Activated CD8-positive, alpha-beta memory T cell treated with anti-CD3 and anti-CD28 coated beads, Interleukin-2, amount 10 ng/mL, durations not matched to agents 7 days and 5 days (primary cell): Measurements from ENCODE around the gene CNTLN. TPM values are rescaled to one million over a fixed set of nuclear protein-coding genes. Genes with fewer than 3 reads are reported as not detected.
"Not testable (repeated sequence)": the region's sequence is repeated elsewhere in the genome, so short reads cannot be mapped to it uniquely, and the experiment has no call there.

Source experiments
- ATAC-seq: fragments of 150-1000 bp; cut with Tn5 transposase; one replicate; pipeline ENCODE4 v1.10.0; 2021; ENCODE audit warnings: moderate library complexity
- CTCF ChIA-PET: fragments of 350-600 bp; sonication (Branson Sonifier 250); formaldehyde crosslinking; loops from one replicate; lab custom pipeline; 2021; ENCODE audit warnings: antibody characterized with exemption; lab: Charles Lee
- DNase-seq: peaks from one replicate; pipeline ENCODE4 v3.0.0-alpha.2; 2020
- H3K27ac Mint-ChIP-seq: one replicate; pipeline ENCODE4 v1.8.0; 2021; ENCODE audit warnings: mild to moderate bottlenecking, mixed read lengths
- H3K27me3 Mint-ChIP-seq: one replicate; pipeline ENCODE4 v1.8.0; 2021; ENCODE audit warnings: mixed read lengths
- H3K36me3 Mint-ChIP-seq: one replicate; pipeline ENCODE4 v1.8.0; 2021; ENCODE audit warnings: mild to moderate bottlenecking, mixed read lengths
- H3K4me1 Mint-ChIP-seq: one replicate; pipeline ENCODE4 v1.8.0; 2021; ENCODE audit warnings: mixed read lengths
- H3K4me3 Mint-ChIP-seq: one replicate; pipeline ENCODE4 v1.8.0; 2021; ENCODE audit warnings: mild to moderate bottlenecking, moderate library complexity, mixed read lengths
- H3K9me3 Mint-ChIP-seq: one replicate; pipeline ENCODE4 v1.8.0; 2022; ENCODE audit warnings: low read depth, mixed read lengths
- total RNA-seq, 2 experiments: library from RNA; stranded (reverse); gene quantifications; one replicate each; pipeline ENCODE4 v1.2.3, GENCODE V29; 2021

The CNTLN gene
- total RNA-seq, 2 experiments from 2014 or later, result 0.18 to 0.73 TPM

DNA sequence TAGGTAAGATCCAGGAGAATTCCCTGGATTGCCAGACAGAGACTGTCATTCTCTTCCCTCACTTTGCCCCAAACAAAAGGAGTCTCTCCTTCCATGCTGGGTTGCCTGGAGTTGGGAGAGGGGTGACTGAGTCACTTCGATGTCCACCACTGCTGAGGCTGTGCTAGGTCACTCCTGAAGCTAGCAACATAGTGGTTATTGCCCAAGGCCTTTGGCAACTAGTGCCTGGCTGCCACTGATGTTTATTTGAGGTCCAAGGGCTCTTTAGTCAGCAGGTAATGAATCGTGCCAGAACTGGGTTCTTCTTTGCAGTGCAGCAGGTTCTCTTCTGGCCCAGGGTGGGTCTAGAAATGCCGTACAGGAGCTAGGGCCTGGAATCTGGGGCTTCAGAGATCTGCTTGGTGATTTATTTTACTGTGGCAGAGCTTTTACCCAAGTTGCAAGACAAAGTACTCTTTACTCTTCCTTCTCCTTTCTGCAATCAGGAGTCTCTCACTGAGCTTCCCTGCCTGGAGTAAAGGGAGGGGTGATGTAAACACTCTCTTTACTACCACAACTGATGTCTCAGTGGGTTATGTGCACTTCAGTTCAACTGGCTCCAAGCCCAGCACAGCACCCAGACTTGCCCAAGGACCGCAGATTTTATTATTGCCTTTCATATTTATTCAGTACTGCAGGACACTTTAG, 288.3 kb downstream of the CNTLN start:
- no peaks in the 10 kb centered on the region for H3K36me3 Mint-ChIP-seq
- no peaks in the 10 kb centered on the region for H3K4me1 Mint-ChIP-seq
- CTCF ChIA-PET, result no interaction called here
- peaks cover 9% of the 10 kb centered on the region for H3K9me3 Mint-ChIP-seq
- ATAC-seq (no peak), DNase-seq (no peak)
- no peak overlapping the region for H3K27ac Mint-ChIP-seq
- H3K27me3 Mint-ChIP-seq, result no peaks in the 10 kb centered on the region
- H3K4me3 Mint-ChIP-seq, result no peak overlapping the region

DNA sequence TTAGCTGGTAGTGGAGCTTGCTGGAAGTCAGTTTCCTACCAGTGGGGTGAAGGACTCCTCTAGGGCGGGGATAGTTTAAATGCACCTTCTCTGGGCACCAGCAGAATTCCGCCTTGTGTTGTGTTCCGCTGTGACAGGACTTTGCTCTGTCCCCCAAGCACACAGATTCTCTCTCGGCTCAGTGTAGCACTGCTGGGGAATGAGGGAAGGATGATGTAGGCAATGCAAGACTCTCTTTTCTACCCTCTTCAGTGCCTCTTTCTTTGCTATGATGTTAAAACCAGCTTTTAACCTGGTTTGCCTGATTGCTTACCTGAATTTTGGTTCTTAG, 288.8 kb downstream of the CNTLN start:
- Mint-ChIP-seq H3K4me3 (no peak overlapping the region), H3K36me3 (no peaks in the 10 kb centered on the region), H3K4me1 (no peaks in the 10 kb centered on the region), H3K9me3 (peaks cover 9% of the 10 kb centered on the region), H3K27me3 (no peaks in the 10 kb centered on the region), H3K27ac (no peak overlapping the region)
- ATAC-seq (no peak), DNase-seq (no peak)
- CTCF ChIA-PET, result no interaction called here

DNA sequence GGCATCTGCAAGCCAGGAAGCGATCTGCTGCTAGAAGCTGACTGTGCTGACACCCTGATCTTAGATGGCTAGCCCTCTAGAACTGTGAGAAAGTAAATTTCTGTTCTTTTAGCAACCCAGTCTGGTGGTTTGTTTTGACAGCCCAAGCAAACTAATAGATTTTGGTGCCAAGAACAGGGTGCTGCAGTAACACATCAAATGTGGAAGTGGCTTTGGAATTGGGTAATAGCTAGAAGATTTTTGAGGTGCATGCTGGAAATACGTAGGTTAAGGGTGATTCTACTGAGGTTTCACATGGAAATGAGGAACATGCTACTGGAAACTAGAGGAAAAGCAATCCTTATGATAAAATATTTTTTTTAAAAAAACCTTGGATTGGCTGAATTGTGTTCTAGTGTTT, 290.5 kb downstream of the CNTLN start:
- Mint-ChIP-seq H3K9me3 (peaks cover 9% of the 10 kb centered on the region), H3K4me1 (no peaks in the 10 kb centered on the region), H3K4me3 (no peak overlapping the region), H3K27me3 (no peaks in the 10 kb centered on the region), H3K36me3 (no peaks in the 10 kb centered on the region), H3K27ac (no peak overlapping the region)
- ATAC-seq (no peak), DNase-seq (no peak)
- CTCF ChIA-PET, result no interaction called here

DNA sequence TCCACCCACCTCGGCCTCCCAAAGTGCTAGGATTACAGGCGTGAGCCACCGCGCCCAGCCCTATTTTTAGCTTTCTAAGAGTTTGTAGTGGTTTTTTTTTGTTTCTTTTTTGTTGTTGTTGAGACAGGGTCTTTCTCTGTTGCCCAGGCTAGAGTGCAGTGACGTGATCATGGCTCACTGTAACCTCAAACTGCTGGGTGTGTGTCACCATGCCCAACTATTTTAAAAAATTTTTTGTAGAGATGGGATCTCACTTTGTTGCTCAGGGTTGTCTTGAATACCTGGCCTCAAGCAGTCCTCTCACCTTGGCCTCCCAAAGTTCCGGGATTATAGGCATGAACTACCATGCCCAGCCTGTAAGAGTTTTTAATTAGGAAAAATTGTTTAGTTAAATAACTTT, 298.7 kb downstream of the CNTLN start:
- H3K27me3 Mint-ChIP-seq, result no peaks in the 10 kb centered on the region
- CTCF ChIA-PET, result no interaction called here
- H3K27ac Mint-ChIP-seq, result no peak overlapping the region
- DNase-seq (no peak), ATAC-seq (no peak)
- H3K9me3 Mint-ChIP-seq, result peaks cover 11% of the 10 kb centered on the region
- no peaks in the 10 kb centered on the region for H3K4me1 Mint-ChIP-seq
- H3K36me3 Mint-ChIP-seq, result no peaks in the 10 kb centered on the region
- no peak overlapping the region for H3K4me3 Mint-ChIP-seq

DNA sequence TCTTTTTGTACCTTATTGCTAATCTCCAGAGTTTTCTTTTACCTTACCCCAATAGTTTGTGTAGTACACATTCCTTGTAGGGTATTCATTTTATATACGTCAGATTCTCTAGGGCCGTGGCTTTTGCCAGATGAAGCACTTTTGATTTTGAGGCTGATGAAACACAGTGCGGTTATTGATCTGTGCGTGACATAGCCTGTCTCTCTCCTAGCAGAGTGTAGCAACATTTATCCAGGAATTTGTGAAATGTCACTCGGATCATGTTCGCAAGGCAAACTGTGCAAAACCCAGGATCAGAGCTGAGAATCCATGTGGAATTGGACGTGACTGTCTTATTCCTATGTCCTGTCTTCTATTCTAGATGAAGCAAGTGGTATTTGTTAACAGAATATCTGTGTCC, 302.0 kb downstream of the CNTLN start:
- no peak overlapping the region for H3K4me3 Mint-ChIP-seq
- H3K27me3 Mint-ChIP-seq, result no peaks in the 10 kb centered on the region
- no peak for DNase-seq
- ATAC-seq, result no peak
- H3K9me3 Mint-ChIP-seq, result peaks cover 10% of the 10 kb centered on the region
- no peaks in the 10 kb centered on the region for H3K4me1 Mint-ChIP-seq
- H3K36me3 Mint-ChIP-seq, result no peaks in the 10 kb centered on the region
- H3K27ac Mint-ChIP-seq, result no peak overlapping the region
- CTCF ChIA-PET, result no interaction called here

DNA sequence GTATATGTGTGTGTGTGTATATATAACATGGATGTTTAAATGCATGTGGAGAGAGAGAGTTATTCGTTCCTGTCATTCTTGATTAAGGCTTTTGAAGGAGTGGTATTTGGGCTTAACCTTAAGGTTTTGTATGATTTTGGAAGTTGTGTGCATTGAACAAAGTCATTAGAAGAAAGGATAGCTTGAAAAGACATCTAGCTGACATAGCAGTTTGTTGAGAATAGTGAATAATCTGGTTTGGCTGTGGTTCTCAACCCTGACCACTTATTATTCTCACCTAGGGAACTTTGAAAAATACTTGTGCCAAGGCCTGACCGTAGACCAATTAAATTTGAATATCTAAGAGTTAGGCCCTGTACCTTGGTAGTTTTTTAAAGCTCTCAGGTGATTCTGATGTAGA, 303.0 kb downstream of the CNTLN start:
- Mint-ChIP-seq H3K4me1 (no peaks in the 10 kb centered on the region), H3K27me3 (no peaks in the 10 kb centered on the region), H3K4me3 (no peak overlapping the region), H3K9me3 (peaks cover 10% of the 10 kb centered on the region), H3K27ac (no peak overlapping the region), H3K36me3 (no peaks in the 10 kb centered on the region)
- ATAC-seq, result no peak
- no peak for DNase-seq
- CTCF ChIA-PET, result no interaction called here

DNA sequence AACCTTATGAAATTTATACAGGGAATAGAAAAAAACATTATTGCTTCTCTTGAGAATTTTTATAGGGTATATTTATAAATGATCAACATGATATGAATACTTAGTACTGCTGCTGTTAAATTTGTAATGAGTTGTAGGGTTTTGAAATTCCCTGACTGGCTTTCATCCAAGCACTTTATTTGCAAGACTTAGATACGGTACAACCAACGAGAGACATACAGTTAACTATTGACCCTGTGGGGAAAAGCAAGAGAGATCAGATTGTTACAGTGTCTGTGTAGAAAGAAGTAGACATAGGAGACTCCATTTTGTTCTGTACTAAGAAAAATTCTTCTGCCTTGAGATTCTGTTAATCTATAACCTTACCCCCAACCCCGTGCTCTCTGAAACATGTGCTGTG, 310.3 kb downstream of the CNTLN start:
- H3K27ac Mint-ChIP-seq, H3K36me3 Mint-ChIP-seq, DNase-seq, ATAC-seq, H3K9me3 Mint-ChIP-seq, CTCF ChIA-PET, H3K27me3 Mint-ChIP-seq, H3K4me1 Mint-ChIP-seq, H3K4me3 Mint-ChIP-seq: not testable (repeated sequence)

DNA sequence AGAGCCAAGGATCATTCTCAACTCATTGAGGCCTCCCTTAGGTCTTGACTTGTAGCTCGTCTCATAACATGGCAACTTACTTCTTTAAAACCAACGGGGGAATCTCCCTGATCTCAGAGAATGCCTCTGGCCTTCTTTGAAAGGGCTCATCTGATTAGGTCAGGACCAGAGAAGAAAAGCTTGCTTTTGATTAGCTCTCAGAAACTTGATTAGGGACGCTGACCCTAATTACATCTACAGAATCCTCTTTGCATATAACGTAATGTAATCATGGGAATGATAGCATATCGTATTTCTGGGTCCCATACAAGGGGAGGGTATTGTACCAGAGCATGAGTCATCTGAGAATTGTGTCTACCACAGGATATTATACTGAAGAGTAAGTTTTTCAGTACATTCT, 318.9 kb downstream of the CNTLN start:
- no peaks in the 10 kb centered on the region for H3K36me3 Mint-ChIP-seq
- CTCF ChIA-PET, result no interaction called here

DNA sequence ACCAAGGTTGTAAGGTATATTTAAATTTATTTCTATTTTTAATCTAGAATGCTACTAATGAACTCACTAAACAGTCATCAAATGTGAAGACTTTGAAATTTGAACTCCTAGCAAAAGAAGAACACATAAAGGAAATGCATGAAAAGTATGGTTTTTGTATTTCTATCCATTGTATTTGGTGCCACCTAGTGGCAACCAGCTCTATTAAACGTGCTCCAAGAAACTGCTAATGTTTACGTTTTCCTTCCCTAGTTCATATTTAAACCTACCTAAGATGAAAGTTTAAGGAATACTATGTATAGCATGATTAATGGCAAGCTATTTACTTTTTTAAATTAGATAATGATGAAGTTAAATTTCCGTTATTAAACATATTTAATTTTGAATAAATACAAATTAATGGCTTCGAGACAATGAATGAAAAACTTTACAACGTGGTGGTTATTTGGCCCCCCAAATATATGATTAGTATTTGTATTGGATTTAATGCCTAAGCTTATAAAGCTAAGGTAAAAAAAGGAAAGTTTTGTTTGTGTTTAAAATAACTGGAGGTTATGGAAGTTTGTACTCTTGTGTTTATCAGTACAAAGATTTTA, 328.1 kb downstream of the CNTLN start:
- DNase-seq (no peak), ATAC-seq (no peak)
- Mint-ChIP-seq H3K4me1 (no peaks in the 10 kb centered on the region), H3K9me3 (no peaks in the 10 kb centered on the region), H3K4me3 (no peak overlapping the region), H3K36me3 (no peaks in the 10 kb centered on the region), H3K27me3 (no peaks in the 10 kb centered on the region), H3K27ac (no peak overlapping the region)
- CTCF ChIA-PET, result interaction anchor here (1.2 to 1.7 kb wide), 2 partner anchors 11 to 400 kb away, joined by 4 to 6 read pairs; no protein-coding TSS in a partner anchor

More for the DNA sequence above, 318.9 kb downstream of the CNTLN start:
- Mint-ChIP-seq H3K27ac (no peak overlapping the region), H3K9me3 (no peaks in the 10 kb centered on the region), H3K27me3 (no peaks in the 10 kb centered on the region), H3K4me3 (no peak overlapping the region), H3K4me1 (no peaks in the 10 kb centered on the region)
- no peak for DNase-seq
- no peak for ATAC-seq

DNA sequence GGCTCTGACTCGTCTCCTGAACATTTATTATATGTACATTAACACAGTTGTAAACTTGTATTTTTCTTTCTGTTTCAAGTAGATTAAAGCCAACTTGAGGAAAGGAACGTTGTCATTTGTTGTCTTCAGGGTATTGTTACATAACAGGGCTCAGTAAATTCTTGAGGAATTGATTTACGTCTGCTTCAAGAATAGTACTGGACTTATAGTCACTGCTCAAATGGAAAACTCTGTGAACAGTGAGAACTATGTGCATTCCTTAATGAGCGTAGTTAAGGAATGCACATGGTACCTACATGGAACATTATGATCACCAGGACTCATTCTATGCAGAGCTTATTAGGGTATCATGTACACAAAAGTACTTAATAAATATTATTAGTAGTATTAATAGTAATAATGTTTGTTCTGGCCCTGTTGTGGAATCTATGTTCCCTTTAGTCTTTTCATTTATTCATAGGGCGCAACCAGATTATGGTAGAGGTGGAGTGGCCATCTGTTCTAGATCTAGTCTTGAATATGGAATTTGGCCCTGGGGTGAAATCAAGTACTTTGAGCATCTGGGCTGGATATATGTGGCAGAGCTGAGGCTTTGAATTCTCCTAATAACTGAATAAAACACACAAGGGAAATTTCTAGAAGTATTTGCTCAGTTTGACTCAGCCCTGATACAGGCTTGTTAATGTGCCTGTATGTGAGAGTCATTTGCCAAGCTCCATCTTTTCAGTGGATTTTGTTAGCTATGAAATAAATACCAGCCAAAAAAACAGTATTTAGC, 335.4 kb downstream of the CNTLN start:
- CTCF ChIA-PET, result no interaction called here
- Mint-ChIP-seq H3K4me3 (no peak overlapping the region), H3K27me3 (no peaks in the 10 kb centered on the region), H3K9me3 (no peaks in the 10 kb centered on the region), H3K27ac (no peak overlapping the region), H3K4me1 (no peaks in the 10 kb centered on the region), H3K36me3 (no peaks in the 10 kb centered on the region)
- DNase-seq, result no peak
- no peak for ATAC-seq

DNA sequence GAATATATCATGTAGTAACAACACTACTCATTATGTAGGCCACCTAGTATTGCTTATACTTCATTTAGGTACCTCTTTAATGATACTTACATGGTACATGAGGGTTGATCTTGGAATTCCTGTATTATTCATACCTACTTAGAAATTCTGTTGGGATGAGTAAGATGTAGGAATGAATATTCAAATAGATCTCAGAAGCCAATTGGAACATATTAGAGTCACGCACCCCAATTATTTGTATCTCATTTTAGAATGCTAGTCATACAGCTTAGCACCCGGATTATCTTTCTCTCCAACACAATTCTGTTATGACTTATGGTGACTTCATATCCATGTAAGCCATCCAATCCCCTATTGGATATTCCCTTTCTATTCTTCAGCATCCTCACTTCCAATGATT, 337.3 kb downstream of the CNTLN start:
- H3K27ac Mint-ChIP-seq, result no peak overlapping the region
- H3K9me3 Mint-ChIP-seq, result no peaks in the 10 kb centered on the region
- ATAC-seq, result no peak
- no peaks in the 10 kb centered on the region for H3K27me3 Mint-ChIP-seq
- no peak overlapping the region for H3K4me3 Mint-ChIP-seq
- H3K4me1 Mint-ChIP-seq, result no peaks in the 10 kb centered on the region
- no peaks in the 10 kb centered on the region for H3K36me3 Mint-ChIP-seq
- no peak for DNase-seq
- CTCF ChIA-PET, result no interaction called here

DNA sequence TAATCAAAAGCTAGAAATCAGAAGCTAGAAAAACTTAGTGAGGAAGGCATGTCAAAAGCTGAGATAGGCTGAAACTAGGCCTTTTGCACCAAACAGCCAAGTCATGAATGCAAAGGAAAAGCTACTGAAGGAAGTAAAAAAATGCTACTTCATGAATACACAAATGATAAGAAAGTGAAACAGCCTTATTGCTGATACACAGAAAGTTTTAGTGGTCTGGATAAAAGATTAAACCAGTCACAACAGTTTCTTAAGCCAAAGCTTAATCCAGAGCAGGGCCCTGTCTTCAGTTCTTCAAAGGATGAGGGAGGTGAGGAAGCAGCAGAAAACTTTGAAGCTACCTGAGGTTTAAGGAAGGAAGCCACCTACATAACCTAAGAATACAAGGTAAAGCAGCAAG, 341.6 kb downstream of the CNTLN start:
- no peaks in the 10 kb centered on the region for H3K36me3 Mint-ChIP-seq
- ATAC-seq (no peak), DNase-seq (no peak)
- H3K27ac Mint-ChIP-seq, result no peak overlapping the region
- CTCF ChIA-PET, result interaction anchor here (1.3 kb wide), 1 partner anchor 12 kb away, joined by 3 read pairs; no protein-coding TSS in a partner anchor
- no peaks in the 10 kb centered on the region for H3K27me3 Mint-ChIP-seq
- H3K9me3 Mint-ChIP-seq, result no peaks in the 10 kb centered on the region
- no peaks in the 10 kb centered on the region for H3K4me1 Mint-ChIP-seq
- no peak overlapping the region for H3K4me3 Mint-ChIP-seq

DNA sequence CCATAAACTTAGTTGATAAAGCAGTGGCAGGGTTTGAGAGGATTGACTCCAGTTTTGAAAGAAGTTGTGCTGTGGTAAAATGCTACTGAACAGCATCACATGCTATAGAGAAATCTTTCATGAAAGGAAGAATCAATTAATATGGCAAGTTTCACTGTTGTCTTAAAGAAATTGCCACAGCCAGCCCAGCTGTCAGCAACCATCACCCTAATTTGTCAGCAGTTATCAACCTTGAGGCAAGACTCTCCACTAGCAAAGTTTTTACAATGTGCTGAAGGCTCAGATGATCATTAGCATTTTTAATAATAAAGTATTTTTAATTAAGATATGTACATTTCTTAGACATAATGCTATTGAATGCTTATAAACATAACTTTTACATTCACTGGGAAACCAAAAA, 343.0 kb downstream of the CNTLN start:
- CTCF ChIA-PET, result no interaction called here

DNA sequence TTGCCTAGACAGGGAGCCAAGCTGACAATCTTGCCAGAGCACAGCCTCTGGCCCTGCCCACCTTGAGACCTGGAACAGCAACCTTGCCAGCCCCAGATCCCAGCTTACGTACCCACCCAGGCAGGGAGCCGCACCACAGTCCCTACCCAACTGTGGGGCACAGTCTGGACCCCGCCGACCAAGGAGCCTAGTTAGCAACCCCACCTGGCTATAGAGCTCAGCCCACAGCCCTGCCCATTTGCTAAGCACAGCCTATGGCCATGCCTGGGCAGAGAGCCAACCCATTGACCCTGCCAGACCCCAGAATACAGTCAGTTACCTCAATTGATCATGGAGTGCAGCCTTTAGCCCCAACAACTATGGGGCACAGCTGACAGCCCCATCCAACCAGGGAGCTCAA, 346.1 kb downstream of the CNTLN start:
- no peak overlapping the region for H3K27ac Mint-ChIP-seq
- no peaks in the 10 kb centered on the region for H3K36me3 Mint-ChIP-seq
- CTCF ChIA-PET, result no interaction called here
- no peaks in the 10 kb centered on the region for H3K27me3 Mint-ChIP-seq
- H3K4me3 Mint-ChIP-seq, result no peak overlapping the region
- ATAC-seq, result no peak
- no peak for DNase-seq
- H3K9me3 Mint-ChIP-seq, result no peaks in the 10 kb centered on the region
- no peaks in the 10 kb centered on the region for H3K4me1 Mint-ChIP-seq

More for the DNA sequence above, 343.0 kb downstream of the CNTLN start:
- ATAC-seq (no peak), DNase-seq (no peak)
- no peaks in the 10 kb centered on the region for H3K4me1 Mint-ChIP-seq
- no peaks in the 10 kb centered on the region for H3K9me3 Mint-ChIP-seq
- no peaks in the 10 kb centered on the region for H3K27me3 Mint-ChIP-seq
- H3K4me3 Mint-ChIP-seq, result no peak overlapping the region
- no peak overlapping the region for H3K27ac Mint-ChIP-seq
- no peaks in the 10 kb centered on the region for H3K36me3 Mint-ChIP-seq
